SU-DHL-6 (cell line): ENCODE data around the gene DGLUCY.

Source experiments
- H2AFZ ChIP-seq: fragments of 200-600 bp; sonication (generic); 2 replicates; pipeline ENCODE4 v1.6.1; 2014; ENCODE audit warnings: low read depth, mild to moderate bottlenecking, moderate library complexity, mixed read lengths, antibody characterized with exemption, low read length; ENCODE audit not compliant: severe bottlenecking
- H3F3A ChIP-seq: fragments of 200-600 bp; shearing (Covaris generic); 2 replicates; pipeline ENCODE4 v1.6.0; 2016; ENCODE audit warnings: antibody characterized with exemption, mild to moderate bottlenecking; ENCODE audit not compliant: insufficient read depth
- H3K27ac ChIP-seq: fragments of 200-600 bp; sonication (generic); 2 replicates; pipeline ENCODE4 v1.5.1; 2016; ENCODE audit warnings: low read depth, mild to moderate bottlenecking, low read length, moderate library complexity, mixed read lengths
- H3K27me3 ChIP-seq: fragments of 200-600 bp; sonication (generic), shearing (Covaris generic); 2 replicates; pipeline ENCODE4 v1.6.0; 2014; ENCODE audit warnings: mild to moderate bottlenecking, low read length
- H3K36me3 ChIP-seq: fragments of 200-600 bp; sonication (generic); 2 replicates; pipeline ENCODE4 v1.6.1; 2014; ENCODE audit warnings: mild to moderate bottlenecking, low read length, mixed read lengths
- H3K4me2 ChIP-seq: fragments of 300-600, 200-600 bp; shearing (Covaris generic), sonication (generic); 2 replicates; pipeline ENCODE4 v1.6.0; 2014; ENCODE audit warnings: low read length, low read depth, mild to moderate bottlenecking; ENCODE audit not compliant: poor library complexity, severe bottlenecking
- H3K4me3 ChIP-seq: fragments of 200-600 bp; sonication (generic); 2 replicates; pipeline ENCODE4 v1.5.1; 2014; ENCODE audit warnings: antibody characterized with exemption, low read length, mild to moderate bottlenecking, mixed read lengths; ENCODE audit not compliant: insufficient read depth, poor library complexity, severe bottlenecking
- H3K79me2 ChIP-seq: fragments of 200-600 bp; sonication (generic); 2 replicates; pipeline ENCODE4 v1.6.1; 2014; ENCODE audit warnings: mild to moderate bottlenecking, low read length, moderate library complexity; ENCODE audit not compliant: insufficient read depth
- H3K9ac ChIP-seq: fragments of 200-600 bp; sonication (generic); 2 replicates; pipeline ENCODE4 v1.7.0; 2014; ENCODE audit warnings: mild to moderate bottlenecking, low read length
- H3K9me2 ChIP-seq: fragments of 200-600 bp; sonication (generic); replicated peaks from 2 replicates; pipeline ENCODE4 v1.6.1; 2014; ENCODE audit warnings: low read length; ENCODE audit not compliant: insufficient read depth
- H3K9me3 ChIP-seq: fragments of 200-600 bp; sonication (generic); 2 replicates; pipeline ENCODE4 v1.6.1; 2014; ENCODE audit warnings: low read length, mixed read lengths; ENCODE audit not compliant: insufficient read depth
- H4K20me1 ChIP-seq: fragments of 200-600 bp; sonication (generic); 2 replicates; pipeline ENCODE4 v1.6.1; 2014; ENCODE audit warnings: low read depth, mild to moderate bottlenecking, antibody characterized with exemption, low read length, moderate library complexity, mixed read lengths
- CTCF ChIP-seq: fragments of 200-600 bp; sonication (generic); IDR thresholded peaks from one replicate; pipeline ENCODE4 v1.5.1; 2017; ENCODE audit warnings: antibody characterized with exemption, mild to moderate bottlenecking, low read length, moderate library complexity; ENCODE audit not compliant: insufficient read depth, poor library complexity, severe bottlenecking
- EZH2phosphoT487 ChIP-seq: fragments of 200-600 bp; sonication (generic), shearing (Covaris generic); conservative IDR thresholded peaks from 2 replicates; pipeline ENCODE4 v1.6.1; 2018; ENCODE audit warnings: mild to moderate bottlenecking, antibody characterized with exemption, low read length, moderate library complexity, mixed read lengths

DGLUCY gene

GRCh38 chr14:91270619-91271018 lies 156.7 kb downstream of the DGLUCY start:
- H4K20me1 ChIP-seq, result no peaks in the 10 kb centered on the region; the same call in 1 of the 2 replicates
- no peak overlapping the region for H3K4me2 ChIP-seq
- H3K79me2 ChIP-seq, result no peaks in the 10 kb centered on the region
- 0 out of 2 replicates have a peak, but pooled peaks cover 6% of the 10 kb centered on the region for H3K36me3 ChIP-seq
- no peak overlapping the region for H3K4me3 ChIP-seq
- H3K27me3 ChIP-seq, result no peaks in the 10 kb centered on the region
- TF ChIP-seq EZH2phosphoT487, result no peak
- TF ChIP-seq CTCF, result no peak
- H3K9me2 ChIP-seq, result no peaks in the 10 kb centered on the region
- no peaks in the 10 kb centered on the region for H3K9me3 ChIP-seq
- H2AFZ ChIP-seq, result no peak overlapping the region
- no peak overlapping the region for H3K9ac ChIP-seq
- H3K27ac ChIP-seq, result no peak overlapping the region
- peaks cover 17% of the 10 kb centered on the region for H3F3A ChIP-seq

GRCh38 chr14:91271639-91272038 lies 157.8 kb downstream of the DGLUCY start:
- H3K9ac ChIP-seq, result no peak overlapping the region
- H3K27ac ChIP-seq, result no peak overlapping the region

GRCh38 chr14:91272341-91273272 lies 158.7 kb downstream of the DGLUCY start:
- Histone ChIP-seq H3K4me2 (no peak overlapping the region), H2AFZ (no peak overlapping the region), H3K27ac (no peak overlapping the region), H3K4me3 (no peak overlapping the region), H3K27me3 (no peaks in the 10 kb centered on the region), H3K9me2 (no peaks in the 10 kb centered on the region), H3K9me3 (no peaks in the 10 kb centered on the region), H3K9ac (no peak overlapping the region), H3F3A (0 out of 2 replicates have a peak, but pooled peaks cover 5% of the 10 kb centered on the region), H3K36me3 (peaks cover 12% of the 10 kb centered on the region; the same call in 1 of the 2 replicates), H4K20me1 (no peaks in the 10 kb centered on the region; the same call in 1 of the 2 replicates), H3K79me2 (no peaks in the 10 kb centered on the region)
- TF ChIP-seq EZH2phosphoT487 (no peak), CTCF (no peak)

More at GRCh38 chr14:91271639-91272038, 157.8 kb downstream of the DGLUCY start:
- Histone ChIP-seq H3K79me2 (no peaks in the 10 kb centered on the region), H3K4me3 (no peak overlapping the region), H3K9me3 (no peaks in the 10 kb centered on the region), H4K20me1 (no peaks in the 10 kb centered on the region; the same call in 1 of the 2 replicates), H3K9me2 (no peaks in the 10 kb centered on the region), H3K4me2 (no peak overlapping the region), H2AFZ (no peak overlapping the region), H3K36me3 (peaks cover 8% of the 10 kb centered on the region; the same call in 1 of the 2 replicates), H3F3A (peaks cover 10% of the 10 kb centered on the region), H3K27me3 (no peaks in the 10 kb centered on the region)
- TF ChIP-seq EZH2phosphoT487 (no peak), CTCF (no peak)
